K562 (cell line): ENCODE results near the gene TNFSF9. TPM values are rescaled to one million over a fixed set of nuclear protein-coding genes. Genes with fewer than 3 reads are reported as not detected.

Source experiments
- ARHGAP35 ChIP-seq: fragments of 450-650 bp; IDR thresholded peaks from 2 replicates; pipeline ENCODE4 v1.6.1; 2018; ENCODE audit not compliant: partially characterized antibody
- BHLHE40 ChIP-seq: IDR thresholded peaks from 2 replicates; pipeline ENCODE4 v1.6.1; 2011; ENCODE audit warnings: low read length, improper control_type of control experiment
- CBX1 ChIP-seq: sonication (generic); IDR thresholded peaks from 2 replicates; pipeline ENCODE4 v1.6.1; 2016; ENCODE audit warnings: antibody characterized with exemption, low read depth, mild to moderate bottlenecking
- DNMT1 ChIP-seq: fragments of 450-650 bp; IDR thresholded peaks from 2 replicates; pipeline ENCODE4 v1.6.1; 2016; ENCODE audit warnings: antibody characterized with exemption, mild to moderate bottlenecking
- GABPB1 ChIP-seq: sonication (generic); formaldehyde crosslinking; IDR thresholded peaks from 2 replicates; pipeline ENCODE4 v1.8.0; 2022; ENCODE audit warnings: mild to moderate bottlenecking, missing genetic modification reagents
- JUNB ChIP-seq: fragments of 450-650 bp; formaldehyde crosslinking; conservative IDR thresholded peaks from 2 replicates; pipeline ENCODE4 v1.4.0; 2020; ENCODE audit warnings: mild to moderate bottlenecking
- KLF1 ChIP-seq: fragments of 450-650 bp; IDR thresholded peaks from 2 replicates; pipeline ENCODE4 v1.6.1; 2016; ENCODE audit warnings: missing genetic modification characterization, missing compliant biosample characterization
- KLF6 ChIP-seq: fragments of 250-450 bp; sonication (Bioruptor Pico); IDR thresholded peaks from 2 replicates; pipeline ENCODE4 v1.4.0; 2020; ENCODE audit warnings: mild to moderate bottlenecking, moderate library complexity, borderline replicate concordance
- MCM7 ChIP-seq, 2 experiments: fragments of 450-650 bp; IDR thresholded peaks; 2 replicates each; pipeline ENCODE4 v1.6.1; 2016 to 2018
- MXD1 ChIP-seq: fragments of 250-450 bp; sonication (Bioruptor Pico); IDR thresholded peaks from 2 replicates; pipeline ENCODE4 v1.8.0; 2021; ENCODE audit warnings: borderline replicate concordance, mild to moderate bottlenecking, moderate library complexity; ENCODE audit not compliant: poor library complexity, severe bottlenecking
- NCOA2 ChIP-seq, 2 experiments: fragments of 450-650 bp; IDR thresholded peaks; 2 replicates each; pipeline ENCODE4 v1.6.1; 2018; ENCODE audit warnings: mild to moderate bottlenecking in 2 of 2, moderate library complexity in 1 of 2; ENCODE audit not compliant: partially characterized antibody in 2 of 2
- NFIC ChIP-seq: fragments of 450-650 bp; IDR thresholded peaks from 2 replicates; pipeline ENCODE4 v1.6.1; 2017; ENCODE audit warnings: mild to moderate bottlenecking, inconsistent platforms
- NR4A1 ChIP-seq, 2 experiments: fragments of 250-450 bp in 1 of 2; fragments of 450-650 bp in 1 of 2; sonication (Bioruptor Pico) in 1 of 2; IDR thresholded peaks; 2 replicates each; pipeline versions ENCODE4 v1.4.0 to v1.6.1; 2016 to 2020; ENCODE audit warnings: mild to moderate bottlenecking in 2 of 2, missing compliant biosample characterization in 1 of 2, missing genetic modification characterization in 1 of 2, moderate library complexity in 1 of 2
- RBM15 ChIP-seq: fragments of 200-400 bp; formaldehyde crosslinking; IDR thresholded peaks from 2 replicates; pipeline ENCODE4 v1.6.1; 2018; ENCODE audit warnings: mild to moderate bottlenecking, low read length, moderate library complexity; ENCODE audit not compliant: insufficient read depth
- SMARCE1 ChIP-seq: fragments of 450-650 bp; IDR thresholded peaks from 2 replicates; pipeline ENCODE4 v1.7.1; 2016; ENCODE audit warnings: mild to moderate bottlenecking
- SMC3 ChIP-seq: conservative IDR thresholded peaks from 2 replicates; pipeline ENCODE4 v1.6.1; 2011; ENCODE audit warnings: low read depth, low read length, improper control_type of control experiment; ENCODE audit not compliant: insufficient read depth
- SP2 ChIP-seq: IDR thresholded peaks from 2 replicates; pipeline ENCODE4 v1.6.1; 2011; ENCODE audit warnings: mild to moderate bottlenecking, low read depth, low read length, moderate library complexity; ENCODE audit not compliant: poor library complexity, severe bottlenecking; ENCODE audit errors: extremely low read depth
- XRCC4 ChIP-seq: IDR thresholded peaks from one replicate; pipeline ENCODE4 v1.6.1; 2011; ENCODE audit not compliant: insufficient read depth, insufficient read length; ENCODE audit errors: extremely low read depth
- ZC3H8 ChIP-seq: fragments of 450-650 bp; IDR thresholded peaks from 2 replicates; pipeline ENCODE4 v1.6.1; 2017
- ZFP36 ChIP-seq: fragments of 150-350 bp; IDR thresholded peaks from 2 replicates; pipeline ENCODE4 v1.6.1; 2018; ENCODE audit warnings: low read length, low read depth; ENCODE audit not compliant: partially characterized antibody
- ZNF398 ChIP-seq: fragments of 250-450 bp; sonication (Bioruptor Pico); IDR thresholded peaks from 2 replicates; pipeline ENCODE4 v1.8.0; 2021; ENCODE audit warnings: moderate library complexity, mild to moderate bottlenecking, inconsistent platforms
- polyA plus RNA-seq, 8 experiments: library from polyadenylated mRNA; depleted of rRNA in 4 of 8; stranded (reverse) in 5 of 8; unstranded in 3 of 8; fragments of >200 nt; fragmentation: Nextera tagmentation in 2 of 8; fragmentation: Illumina TruSeq in 1 of 8; extraction: Ambion mirVana in 2 of 8; extraction: Trizol in 1 of 8; gene quantifications; 2 replicates each; pipeline versions ENCODE4 v1.2.1 to v1.2.3, GENCODE V29; 2011 to 2014; ENCODE audit warnings: inconsistent platforms in 1 of 8, missing spikeins in 1 of 8
- total RNA-seq, 7 experiments: library from RNA; depleted of rRNA in 6 of 7; stranded (reverse); fragments of >200 nt in 6 of 7; fragmentation: Illumina TruSeq in 2 of 7; extraction: Trizol in 2 of 7; gene quantifications; 2 replicates each; pipeline versions ENCODE4 v1.2.1 to v1.2.3, GENCODE V29; 2011 to 2021; ENCODE audit warnings: low replicate concordance in 1 of 7
- TF ChIP-seq, protein P1 (sequence below): fragments of 450-650 bp; IDR thresholded peaks from 2 replicates; pipeline ENCODE4 v1.6.1; 2017; ENCODE audit warnings: mild to moderate bottlenecking, moderate library complexity
- TF ChIP-seq, protein P2 (sequence below): fragments of 450-650 bp; formaldehyde crosslinking; IDR thresholded peaks from 2 replicates; pipeline ENCODE4 v1.4.0; 2020; ENCODE audit warnings: mild to moderate bottlenecking, moderate library complexity
- TF ChIP-seq, protein P3 (sequence below), 2 experiments: fragments of 450-650 bp; IDR thresholded peaks; 2 replicates each; pipeline ENCODE4 v1.6.1; 2016

Gene TNFSF9
- total and polyA plus RNA-seq, 9 of the 15 experiments (the other 6 are each of a cell fraction or from before 2014, with no cell fraction given): 1.4 to 17.9 (median 6.5) TPM

DNA sequence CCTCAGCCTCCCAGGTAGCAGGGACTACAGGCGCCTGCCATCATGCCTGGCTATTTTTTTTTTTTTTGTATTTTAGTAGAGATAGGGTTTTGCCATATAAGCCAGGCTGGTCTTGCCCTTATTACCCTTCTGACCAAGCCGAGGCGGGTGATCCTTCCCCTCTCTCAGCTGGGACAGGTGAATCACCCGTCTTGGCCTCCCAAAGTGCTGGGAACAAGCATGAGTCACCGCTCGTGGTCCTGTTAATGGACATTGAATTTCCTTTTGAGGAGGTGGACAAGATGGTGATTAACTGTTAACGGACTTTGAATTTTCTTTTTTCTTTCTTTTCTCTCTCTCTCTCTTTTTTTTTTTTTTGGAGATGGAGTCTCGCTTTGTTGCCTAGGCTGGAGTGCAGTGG lies 49.5 kb downstream of the TNFSF9 start (continued):
- TF ChIP-seq ZC3H8: no peak
- TF ChIP-seq RBM15: no peak
- TF ChIP-seq NFIC: no peak
- TF ChIP-seq JUNB: no peak
- TF ChIP-seq MXD1: no peak
- TF ChIP-seq SMARCE1: peak; percentile 78
- TF ChIP-seq MCM7 (IDR thresholded peaks at IDR 0.05): no peak
- TF ChIP-seq, protein P1, sequence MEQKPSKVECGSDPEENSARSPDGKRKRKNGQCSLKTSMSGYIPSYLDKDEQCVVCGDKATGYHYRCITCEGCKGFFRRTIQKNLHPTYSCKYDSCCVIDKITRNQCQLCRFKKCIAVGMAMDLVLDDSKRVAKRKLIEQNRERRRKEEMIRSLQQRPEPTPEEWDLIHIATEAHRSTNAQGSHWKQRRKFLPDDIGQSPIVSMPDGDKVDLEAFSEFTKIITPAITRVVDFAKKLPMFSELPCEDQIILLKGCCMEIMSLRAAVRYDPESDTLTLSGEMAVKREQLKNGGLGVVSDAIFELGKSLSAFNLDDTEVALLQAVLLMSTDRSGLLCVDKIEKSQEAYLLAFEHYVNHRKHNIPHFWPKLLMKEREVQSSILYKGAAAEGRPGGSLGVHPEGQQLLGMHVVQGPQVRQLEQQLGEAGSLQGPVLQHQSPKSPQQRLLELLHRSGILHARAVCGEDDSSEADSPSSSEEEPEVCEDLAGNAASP: no peak
- no peak for TF ChIP-seq DNMT1
- no peak for TF ChIP-seq ARHGAP35
- no peak for TF ChIP-seq CBX1
- no peak for TF ChIP-seq SMC3
- TF ChIP-seq, protein P2, sequence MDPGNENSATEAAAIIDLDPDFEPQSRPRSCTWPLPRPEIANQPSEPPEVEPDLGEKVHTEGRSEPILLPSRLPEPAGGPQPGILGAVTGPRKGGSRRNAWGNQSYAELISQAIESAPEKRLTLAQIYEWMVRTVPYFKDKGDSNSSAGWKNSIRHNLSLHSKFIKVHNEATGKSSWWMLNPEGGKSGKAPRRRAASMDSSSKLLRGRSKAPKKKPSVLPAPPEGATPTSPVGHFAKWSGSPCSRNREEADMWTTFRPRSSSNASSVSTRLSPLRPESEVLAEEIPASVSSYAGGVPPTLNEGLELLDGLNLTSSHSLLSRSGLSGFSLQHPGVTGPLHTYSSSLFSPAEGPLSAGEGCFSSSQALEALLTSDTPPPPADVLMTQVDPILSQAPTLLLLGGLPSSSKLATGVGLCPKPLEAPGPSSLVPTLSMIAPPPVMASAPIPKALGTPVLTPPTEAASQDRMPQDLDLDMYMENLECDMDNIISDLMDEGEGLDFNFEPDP (CRISPR knock-in tag): no peak
- TF ChIP-seq XRCC4: no peak
- no peak for TF ChIP-seq KLF1
- TF ChIP-seq GABPB1 (CRISPR knock-in tag): no peak
- TF ChIP-seq NCOA2 (IDR thresholded peaks at IDR 0.05; ENCODE audit: partially characterized antibody in 2 of 2): no peak
- no peak for TF ChIP-seq BHLHE40
- no peak for TF ChIP-seq ZNF398 (CRISPR knock-in tag)
- no peak for TF ChIP-seq SP2
- no peak for TF ChIP-seq KLF6 (CRISPR knock-in tag)
- TF ChIP-seq, protein P3, sequence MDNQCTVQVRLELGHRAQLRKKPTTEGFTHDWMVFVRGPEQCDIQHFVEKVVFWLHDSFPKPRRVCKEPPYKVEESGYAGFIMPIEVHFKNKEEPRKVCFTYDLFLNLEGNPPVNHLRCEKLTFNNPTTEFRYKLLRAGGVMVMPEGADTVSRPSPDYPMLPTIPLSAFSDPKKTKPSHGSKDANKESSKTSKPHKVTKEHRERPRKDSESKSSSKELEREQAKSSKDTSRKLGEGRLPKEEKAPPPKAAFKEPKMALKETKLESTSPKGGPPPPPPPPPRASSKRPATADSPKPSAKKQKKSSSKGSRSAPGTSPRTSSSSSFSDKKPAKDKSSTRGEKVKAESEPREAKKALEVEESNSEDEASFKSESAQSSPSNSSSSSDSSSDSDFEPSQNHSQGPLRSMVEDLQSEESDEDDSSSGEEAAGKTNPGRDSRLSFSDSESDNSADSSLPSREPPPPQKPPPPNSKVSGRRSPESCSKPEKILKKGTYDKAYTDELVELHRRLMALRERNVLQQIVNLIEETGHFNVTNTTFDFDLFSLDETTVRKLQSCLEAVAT (IDR thresholded peaks at IDR 0.05): no peak
- TF ChIP-seq ZFP36: no peak
- no peak for TF ChIP-seq NR4A1 (CRISPR knock-in tag; IDR thresholded peaks at IDR 0.05)
- TF ChIP-seq NR4A1 (tag; IDR thresholded peaks at IDR 0.05): no peak
